A673 (cell line): ENCODE data around the gene NCOA7. TPM values are rescaled to one million over a fixed set of nuclear protein-coding genes. Genes with fewer than 3 reads are reported as not detected.
"Not testable (repeated sequence)": the region's sequence is repeated elsewhere in the genome, so short reads cannot be mapped to it uniquely, and the experiment has no call there.

ENCODE experiments used
- BruUV-seq: library from RNA; stranded (reverse); fragments of 400-500 nt; replicated peaks from 2 replicates; lab custom pipeline; 2021; lab: Mats Ljungman, UMichigan
- CTCF ChIA-PET: fragments of 300-600 bp; sonication (Branson Sonifier 250); formaldehyde crosslinking; loops from one replicate; lab custom pipeline; 2022; ENCODE audit warnings: antibody characterized with exemption; lab: Charles Lee
- POLR2A ChIA-PET: fragments of 300-600 bp; sonication (Branson Sonifier 250); formaldehyde crosslinking; loops from one replicate; lab custom pipeline; 2022; ENCODE audit warnings: antibody characterized with exemption; ENCODE audit not compliant: low non-redundant PET; lab: Charles Lee
- DNase-seq: peaks from one replicate; pipeline ENCODE4 v3.0.0-alpha.2; 2015; ENCODE audit warnings: low spot score
- H3K27ac ChIP-seq: fragments of 200-600 bp; sonication (generic); 2 replicates; pipeline ENCODE4 v1.5.1; 2016; ENCODE audit warnings: mixed run types, low read depth, mild to moderate bottlenecking, mixed read lengths, antibody characterized with exemption, low read length; ENCODE audit not compliant: poor library complexity, severe bottlenecking
- H3K27me3 ChIP-seq: fragments of 200-600 bp; sonication (generic); replicated peaks from 2 replicates; pipeline ENCODE4 v1.6.1; 2017; ENCODE audit warnings: mixed run types, low read depth, mild to moderate bottlenecking, mixed read lengths, antibody characterized with exemption, low read length; ENCODE audit not compliant: insufficient read depth, poor library complexity
- H3K36me3 ChIP-seq: fragments of 200-600 bp; sonication (generic); 2 replicates; pipeline ENCODE4 v1.6.1; 2016; ENCODE audit warnings: mixed run types, mild to moderate bottlenecking, mixed read lengths, antibody characterized with exemption, low read length; ENCODE audit not compliant: insufficient read depth, poor library complexity, severe bottlenecking
- H3K4me1 ChIP-seq: fragments of 200-600 bp; sonication (generic); 2 replicates; pipeline ENCODE4 v1.6.1; 2017; ENCODE audit warnings: mixed run types, mild to moderate bottlenecking, mixed read lengths, antibody characterized with exemption, low read length; ENCODE audit not compliant: insufficient read depth, poor library complexity, severe bottlenecking
- H3K4me3 ChIP-seq: fragments of 200-600 bp; sonication (generic); 2 replicates; pipeline ENCODE4 v1.5.1; 2016; ENCODE audit warnings: low read depth, mixed run types, mild to moderate bottlenecking, mixed read lengths, low read length; ENCODE audit not compliant: poor library complexity, severe bottlenecking
- H3K9me3 ChIP-seq: fragments of 200-600 bp; sonication (generic); 2 replicates; pipeline ENCODE4 v1.6.1; 2016; ENCODE audit warnings: mixed run types, low read depth, mild to moderate bottlenecking, mixed read lengths, antibody characterized with exemption, low read length; ENCODE audit not compliant: poor library complexity, severe bottlenecking
- EZH2 ChIP-seq: fragments of 200-600 bp; sonication (generic); IDR thresholded peaks from 2 replicates; pipeline ENCODE4 v1.6.1; 2017; ENCODE audit warnings: borderline replicate concordance, low read depth, mild to moderate bottlenecking, mixed read lengths, antibody characterized with exemption, low read length; ENCODE audit not compliant: poor library complexity, severe bottlenecking
- intact Hi-C: fragments of 100-400 bp; cut with micrococcal nuclease; formaldehyde crosslinking; loops from one replicate; pipeline ENCODE4 v1.10.0; 2022; ENCODE audit not compliant: unreplicated experiment
- total RNA-seq: library from RNA; stranded (reverse); gene quantifications from 2 replicates; pipeline ENCODE4 v1.2.3, GENCODE V29; 2021
- TF ChIP-seq, protein P1 (sequence below): fragments of 300-800, 200-600 bp; sonication (generic); conservative IDR thresholded peaks from 2 replicates; pipeline ENCODE4 v1.5.1; 2017; ENCODE audit warnings: low read depth, mild to moderate bottlenecking, antibody characterized with exemption, low read length, moderate library complexity, mixed read lengths

NCOA7 gene
- total RNA-seq, 1 experiment from 2014 or later: 33.5 TPM

DNA sequence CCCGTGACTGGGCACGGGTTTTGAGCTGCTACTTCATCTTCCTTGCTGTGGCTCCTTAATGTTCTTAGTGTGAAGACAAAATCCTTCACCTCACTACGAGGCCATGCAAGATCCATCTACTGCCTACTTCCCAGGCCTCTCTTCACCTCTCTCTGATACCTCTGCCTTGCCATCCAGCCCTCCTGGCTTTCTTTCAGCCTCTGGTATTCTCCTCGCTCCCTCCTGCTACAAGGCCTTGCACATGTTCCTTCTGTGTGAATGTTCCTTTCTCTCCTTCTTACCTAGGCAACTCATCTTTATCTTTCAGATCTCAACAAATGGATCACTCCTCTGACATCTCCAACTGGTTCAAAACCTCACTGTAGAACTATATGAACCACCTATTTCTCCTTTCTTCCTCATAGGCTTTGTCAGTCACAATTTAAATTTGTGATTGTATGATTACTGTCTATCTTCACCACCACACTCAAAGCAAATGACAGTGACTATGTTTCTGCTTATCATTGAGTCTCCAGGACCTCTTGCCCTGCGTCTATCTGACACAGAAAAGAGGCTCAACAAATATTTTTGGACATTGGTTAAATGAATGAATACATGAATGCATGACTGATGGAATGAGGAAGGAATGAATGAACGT is 21.5 kb upstream of the NCOA7 start:
- ChIA-PET CTCF (no interaction called here), POLR2A (interaction anchor here (0.5 kb wide), 1 partner anchor 27 kb away, joined by 6 read pairs; no protein-coding TSS in a partner anchor)
- Histone ChIP-seq H3K27me3 (no peaks in the 10 kb centered on the region), H3K36me3 (no peaks in the 10 kb centered on the region), H3K4me1 (no peaks in the 10 kb centered on the region), H3K9me3 (no peaks in the 10 kb centered on the region), H3K27ac (no peak overlapping the region), H3K4me3 (no peak overlapping the region)
- TF ChIP-seq, protein P1, sequence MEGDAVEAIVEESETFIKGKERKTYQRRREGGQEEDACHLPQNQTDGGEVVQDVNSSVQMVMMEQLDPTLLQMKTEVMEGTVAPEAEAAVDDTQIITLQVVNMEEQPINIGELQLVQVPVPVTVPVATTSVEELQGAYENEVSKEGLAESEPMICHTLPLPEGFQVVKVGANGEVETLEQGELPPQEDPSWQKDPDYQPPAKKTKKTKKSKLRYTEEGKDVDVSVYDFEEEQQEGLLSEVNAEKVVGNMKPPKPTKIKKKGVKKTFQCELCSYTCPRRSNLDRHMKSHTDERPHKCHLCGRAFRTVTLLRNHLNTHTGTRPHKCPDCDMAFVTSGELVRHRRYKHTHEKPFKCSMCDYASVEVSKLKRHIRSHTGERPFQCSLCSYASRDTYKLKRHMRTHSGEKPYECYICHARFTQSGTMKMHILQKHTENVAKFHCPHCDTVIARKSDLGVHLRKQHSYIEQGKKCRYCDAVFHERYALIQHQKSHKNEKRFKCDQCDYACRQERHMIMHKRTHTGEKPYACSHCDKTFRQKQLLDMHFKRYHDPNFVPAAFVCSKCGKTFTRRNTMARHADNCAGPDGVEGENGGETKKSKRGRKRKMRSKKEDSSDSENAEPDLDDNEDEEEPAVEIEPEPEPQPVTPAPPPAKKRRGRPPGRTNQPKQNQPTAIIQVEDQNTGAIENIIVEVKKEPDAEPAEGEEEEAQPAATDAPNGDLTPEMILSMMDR: no peak
- TF ChIP-seq EZH2: no peak
- BruUV-seq: no TSS peak
- intact Hi-C loops: loop anchor here (1.0 to 2.0 kb wide), 2 partner anchors 455 to 898 kb away; no protein-coding TSS in a partner anchor
- DNase-seq: no peak

DNA sequence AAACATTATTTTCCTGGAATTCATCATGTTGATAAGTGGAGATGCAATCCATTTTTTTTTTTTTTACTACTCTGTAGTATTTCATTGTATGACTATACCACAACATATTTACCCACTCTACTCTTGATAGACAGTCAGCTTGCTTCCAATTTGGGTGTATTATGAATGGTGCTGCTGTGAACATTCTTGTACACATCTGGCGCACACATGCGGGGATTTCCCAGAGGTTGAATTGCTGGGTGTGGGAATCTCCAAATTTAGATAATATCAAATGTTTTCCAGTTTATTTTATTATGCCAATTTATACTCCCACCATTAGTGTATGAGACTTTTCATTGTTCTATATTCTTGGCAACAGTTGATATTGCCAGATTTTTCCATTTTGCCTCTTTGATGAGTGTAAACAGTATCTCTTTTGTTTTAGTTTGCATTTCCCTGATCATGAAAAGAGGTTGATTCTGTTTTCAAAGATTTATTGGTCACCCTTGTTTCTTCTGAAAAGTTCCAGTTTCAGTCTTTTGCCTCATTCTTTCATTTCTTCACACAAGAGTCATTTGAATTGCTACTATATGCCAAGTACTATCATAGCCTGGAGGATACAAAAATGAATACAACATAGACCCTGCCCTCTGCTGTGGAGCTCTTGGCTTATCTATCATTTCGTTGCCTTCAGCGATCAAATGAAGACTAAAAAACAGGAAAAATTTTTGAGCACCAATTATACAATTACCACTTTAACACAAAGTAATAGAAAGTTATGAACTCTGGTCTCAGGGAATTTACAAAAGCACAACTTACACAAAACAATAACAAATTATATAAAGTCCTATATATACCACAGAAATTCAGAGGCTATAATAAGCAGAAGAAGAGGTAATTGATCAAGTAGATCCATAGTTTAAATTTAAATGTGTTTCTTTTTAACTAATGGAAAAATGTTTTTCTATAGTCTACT is 17.1 kb upstream of the NCOA7 start:
- TF ChIP-seq, protein P1: no peak
- no peak for TF ChIP-seq EZH2
- Histone ChIP-seq H3K9me3 (no peaks in the 10 kb centered on the region), H3K27ac (no peak overlapping the region), H3K27me3 (no peaks in the 10 kb centered on the region), H3K4me3 (no peak overlapping the region), H3K4me1 (no peaks in the 10 kb centered on the region), H3K36me3 (no peaks in the 10 kb centered on the region)
- CTCF ChIA-PET: no interaction called here
- BruUV-seq: no TSS peak
- POLR2A ChIA-PET: no interaction called here
- DNase-seq: no peak
- intact Hi-C loops: no loop called here

DNA sequence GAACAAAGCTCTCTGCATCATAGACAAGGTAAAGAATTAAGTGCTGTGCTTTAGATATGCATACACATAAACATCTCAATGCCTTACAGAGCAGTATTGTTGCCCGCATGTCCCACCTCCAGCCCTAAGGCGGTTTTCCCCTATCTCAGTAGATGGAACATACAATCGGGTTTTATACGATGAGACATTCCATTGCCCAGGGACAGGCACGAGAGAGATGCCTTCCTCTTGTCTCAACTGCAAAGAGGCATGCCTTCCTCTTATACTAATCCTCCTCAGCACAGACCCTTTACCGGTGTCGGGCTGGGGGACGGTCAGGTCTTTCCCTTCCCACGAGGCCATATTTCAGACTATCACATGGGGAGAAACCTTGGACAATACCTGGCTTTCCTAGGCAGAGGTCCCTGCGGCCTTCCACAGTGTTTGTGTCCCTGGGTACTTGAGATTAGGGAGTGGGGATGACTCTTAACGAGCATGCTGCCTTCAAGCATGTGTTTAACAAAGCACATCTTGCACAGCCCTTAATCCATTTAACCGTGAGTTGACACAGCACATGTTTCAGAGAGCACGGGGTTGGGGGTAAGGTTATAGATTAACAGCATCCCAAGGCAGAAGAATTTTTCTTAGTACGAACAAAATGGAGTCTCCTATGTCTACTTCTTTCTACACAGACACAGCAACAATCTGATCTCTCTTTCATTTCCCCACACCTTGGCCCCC is 14.5 kb upstream of the NCOA7 start:
- POLR2A ChIA-PET, H3K4me1 ChIP-seq, CTCF ChIA-PET, H3K4me3 ChIP-seq, H3K27ac ChIP-seq, DNase-seq, BruUV-seq, H3K36me3 ChIP-seq, intact Hi-C loops, H3K27me3 ChIP-seq, H3K9me3 ChIP-seq: not testable (repeated sequence)
